ENCODE results near the gene ZNF316. TPM values are rescaled to one million over a fixed set of nuclear protein-coding genes. Genes with fewer than 3 reads are reported as not detected.

ZNF316 gene
- total RNA-seq = 10 to 100 TPM; 17.7 to 18.8 TPM

- no peak for TF ChIP-seq CTCF (IDR thresholded peaks at IDR 0.05)
- intact Hi-C loops (cut with micrococcal nuclease) = no loop called here
- POLR2A ChIA-PET = interaction anchor here (1.1 to 2.0 kb wide), 2 partner anchors 15 to 47 kb away, joined by 3 to 5 read pairs; partner anchors contain the start of gene INTS15
- CTCF ChIA-PET = interaction anchor here (1.3 kb wide), 1 partner anchor 47 kb away, joined by 4 read pairs; the partner anchor contains the start of gene INTS15
- Mint-ChIP-seq H3K4me3 (peak within 1 kb of the TSS; percentile 74), H3K9me3 (peaks cover 6% of the 10 kb centered on the region), H3K27ac (peak within 1 kb of the TSS; percentile 87), H3K27me3 (no peaks in the 10 kb centered on the region), H3K4me1 (ENCODE audit: low read depth) (peaks cover 24% of the 10 kb centered on the region), H3K36me3 (ENCODE audit: low read depth) (peaks cover 25% of the 10 kb centered on the region)
- ATAC-seq (peak; percentile 37), DNase-seq (peak; percentile 55)
Measured at GRCh38 chr7:6636741-6637543, at the start of gene ZNF316. Gene ZNF316 (plus strand): TSS chr7:6637318. CDS start chr7:6642410, 5,092 bp downstream.

GRCh38 chr7:6588566-6588965 lies 48.6 kb upstream of the ZNF316 start:
- no peaks in the 10 kb centered on the region for H3K9me3 Mint-ChIP-seq
- peaks cover 24% of the 10 kb centered on the region for H3K36me3 Mint-ChIP-seq (ENCODE audit: low read depth)
- intact Hi-C loops (cut with micrococcal nuclease) = no loop called here
- DNase-seq (no peak), ATAC-seq (no peak)
- no peak overlapping the region for H3K4me3 Mint-ChIP-seq
- TF ChIP-seq CTCF (IDR thresholded peaks at IDR 0.05) = no peak
- CTCF ChIA-PET = interaction anchor here (0.6 to 4.2 kb wide), 3 partner anchors 13 to 118 kb away, joined by 3 to 44 read pairs (median 3); partner anchors contain the start of gene ZDHHC4
- peaks cover 19% of the 10 kb centered on the region for H3K4me1 Mint-ChIP-seq (ENCODE audit: low read depth)
- POLR2A ChIA-PET = interaction anchor here (2.7 kb wide), 1 partner anchor 11 kb away, joined by 18 read pairs; the partner anchor contains the start of gene ZDHHC4
- H3K27ac Mint-ChIP-seq = no peak overlapping the region
- no peaks in the 10 kb centered on the region for H3K27me3 Mint-ChIP-seq

GRCh38 chr7:6589151-6589828 lies 47.8 kb upstream of the ZNF316 start:
- H3K27ac Mint-ChIP-seq = peak overlapping the region; percentile 63

GRCh38 chr7:6589829-6590644 lies 47.1 kb upstream of the ZNF316 start, which contains the start of gene INTS15:
Gene INTS15 (plus strand): TSS chr7:6590021. CDS start chr7:6590284, 263 bp downstream.
- ATAC-seq = peak; percentile 92
- Mint-ChIP-seq H3K9me3 (no peaks in the 10 kb centered on the region), H3K4me1 (ENCODE audit: low read depth) (peaks cover 22% of the 10 kb centered on the region), H3K36me3 (ENCODE audit: low read depth) (peaks cover 28% of the 10 kb centered on the region), H3K4me3 (peak within 1 kb of the TSS; percentile 87), H3K27me3 (no peaks in the 10 kb centered on the region), H3K27ac (peak within 1 kb of the TSS; percentile 84)
- ChIA-PET POLR2A (interaction anchor here (0.6 to 2.7 kb wide), 10 partner anchors 8 to 65 kb away, joined by 3 to 18 read pairs (median 4); partner anchors contain the start of genes ZDHHC4 and ZNF316), CTCF (interaction anchor here (0.6 to 4.2 kb wide), 13 partner anchors 8 to 268 kb away, joined by 3 to 44 read pairs (median 4); partner anchors contain the start of genes ZDHHC4 and ZNF316)
- intact Hi-C loops (cut with micrococcal nuclease) = no loop called here
- TF ChIP-seq CTCF (IDR thresholded peaks at IDR 0.05) = peak; percentile 76
- peak; percentile 82 for DNase-seq

More at GRCh38 chr7:6589151-6589828, 47.8 kb upstream of the ZNF316 start:
- ChIA-PET CTCF (interaction anchor here (0.6 to 4.2 kb wide), 7 partner anchors 9 to 118 kb away, joined by 3 to 44 read pairs (median 4); partner anchors contain the start of genes ZDHHC4 and ZNF316), POLR2A (interaction anchor here (1.0 to 2.7 kb wide), 7 partner anchors 8 to 48 kb away, joined by 4 to 18 read pairs (median 5); partner anchors contain the start of genes ZDHHC4 and ZNF316)
- DNase-seq = no peak
- peaks cover 26% of the 10 kb centered on the region for H3K36me3 Mint-ChIP-seq (ENCODE audit: low read depth)
- peaks cover 20% of the 10 kb centered on the region for H3K4me1 Mint-ChIP-seq (ENCODE audit: low read depth)
- no peaks in the 10 kb centered on the region for H3K27me3 Mint-ChIP-seq
- no peaks in the 10 kb centered on the region for H3K9me3 Mint-ChIP-seq
- TF ChIP-seq CTCF (IDR thresholded peaks at IDR 0.05) = no peak
- no peak for ATAC-seq
- intact Hi-C loops (cut with micrococcal nuclease) = no loop called here
- H3K4me3 Mint-ChIP-seq = peak overlapping the region; percentile 64

Data from activated CD8-positive, alpha-beta T cell treated with anti-CD3 and anti-CD28 coated beads for 36 hours (primary cell).